ENCODE results near the gene SLC1A1.

- TF ChIP-seq CTCF (IDR thresholded peaks at IDR 0.05) (no peak), POLR2A (IDR thresholded peaks at IDR 0.05) (no peak), POLR2AphosphoS5 (IDR thresholded peaks at IDR 0.05) (no peak), EP300 (IDR thresholded peaks at IDR 0.05) (no peak)
Observed at GRCh38 chr9:4541856-4542255, 51.6 kb downstream of the SLC1A1 start.

Measured in upper lobe of left lung (tissue), 4 donors.